Renal cortical epithelial cell (primary cell): ENCODE measurements around the gene CERCAM. TPM values are rescaled to one million over a fixed set of nuclear protein-coding genes. Genes with fewer than 3 reads are reported as not detected.
"Not testable (repeated sequence)": the region's sequence is repeated elsewhere in the genome, so short reads cannot be mapped to it uniquely, and the experiment has no call there.

Experiments
- DNase-seq: peaks from one replicate; pipeline ENCODE4 v3.0.0-alpha.2; 2011; ENCODE audit warnings: low read depth
- total RNA-seq: library from RNA; depleted of rRNA; stranded (reverse); fragments of >200 nt; gene quantifications from 2 replicates; pipeline ENCODE4 v1.2.3, GENCODE V29; 2014

CERCAM gene
- total RNA-seq, 1 donor from 2014 or later: 43.4 TPM

- DNase-seq: no peak
Observed at GRCh38 chr9:128393145-128393775, 27.4 kb upstream of the CERCAM start.

GRCh38 chr9:128393970-128394369 lies 26.7 kb upstream of the CERCAM start:
- DNase-seq: no peak

GRCh38 chr9:128394379-128395168 lies 26.1 kb upstream of the CERCAM start:
- DNase-seq: no peak

- DNase-seq: no peak
Observed at GRCh38 chr9:128396970-128397613, 23.6 kb upstream of the CERCAM start.

- no peak for DNase-seq
Observed at GRCh38 chr9:128397831-128398230, 22.8 kb upstream of the CERCAM start.

GRCh38 chr9:128399861-128400260 lies 20.8 kb upstream of the CERCAM start:
- no peak for DNase-seq

GRCh38 chr9:128404560-128404959 lies 16.1 kb upstream of the CERCAM start:
- no peak for DNase-seq

- no peak for DNase-seq
Observed at GRCh38 chr9:128405077-128405779, 15.4 kb upstream of the CERCAM start.

GRCh38 chr9:128405780-128406171 lies 14.9 kb upstream of the CERCAM start:
- DNase-seq: no peak

- DNase-seq: no peak
Observed at GRCh38 chr9:128406848-128407391, 13.7 kb upstream of the CERCAM start.

- no peak for DNase-seq
Observed at GRCh38 chr9:128408963-128409431, 11.7 kb upstream of the CERCAM start.

GRCh38 chr9:128409450-128409849 lies 11.2 kb upstream of the CERCAM start:
- DNase-seq: no peak

- peak; percentile 6 for DNase-seq
Observed at GRCh38 chr9:128409978-128410377, 10.7 kb upstream of the CERCAM start.

- DNase-seq: no peak
Observed at GRCh38 chr9:128411364-128412119, 9.1 kb upstream of the CERCAM start.

- DNase-seq: peak; percentile 16
Observed at GRCh38 chr9:128412120-128412790, 8.4 kb upstream of the CERCAM start.

- DNase-seq: not testable (repeated sequence)
Observed at GRCh38 chr9:128413728-128414127, 6.9 kb upstream of the CERCAM start.

GRCh38 chr9:128414461-128414860 lies 6.2 kb upstream of the CERCAM start:
- no peak for DNase-seq

GRCh38 chr9:128415281-128415680 lies 5.4 kb upstream of the CERCAM start:
- no peak for DNase-seq

- DNase-seq: peak; percentile 28
Observed at GRCh38 chr9:128416014-128416413, 4.6 kb upstream of the CERCAM start.

- DNase-seq: no peak
Observed at GRCh38 chr9:128416432-128417019, 4.1 kb upstream of the CERCAM start.
